GM12878 (cell line): ENCODE data around the gene ACTMAP. TPM values are rescaled to one million over a fixed set of nuclear protein-coding genes. Genes with fewer than 3 reads are reported as not detected.

Experiments
- BHLHE40 ChIP-seq, 2 experiments: fragments of 450-650 bp in 1 of 2; IDR thresholded peaks; 2 replicates each; pipeline ENCODE4 v1.6.1; 2011 to 2017; ENCODE audit warnings: low read depth in 2 of 2, borderline replicate concordance in 1 of 2, improper control_type of control experiment in 1 of 2, low read length in 1 of 2, mild to moderate bottlenecking in 1 of 2
- CREB1 ChIP-seq: IDR thresholded peaks from 2 replicates; pipeline ENCODE4 v1.6.1; 2012; ENCODE audit warnings: low read depth, mild to moderate bottlenecking, inconsistent platforms
- EGR1 ChIP-seq, 2 experiments: IDR thresholded peaks; 1 replicate in 1 of 2; 2 replicates in 1 of 2; pipeline ENCODE4 v1.6.1; 2011 to 2012; ENCODE audit warnings: low read depth in 2 of 2, low read length in 2 of 2, borderline replicate concordance in 1 of 2, mild to moderate bottlenecking in 1 of 2, moderate library complexity in 1 of 2
- FOS ChIP-seq: IDR thresholded peaks from 3 replicates; pipeline ENCODE4 v1.6.1; 2011; ENCODE audit warnings: borderline replicate concordance; ENCODE audit not compliant: insufficient read length; ENCODE audit errors: extremely low read depth
- LARP7 ChIP-seq: fragments of 450-650 bp; IDR thresholded peaks from 2 replicates; pipeline ENCODE4 v1.6.1; 2017; ENCODE audit warnings: mild to moderate bottlenecking
- MYB ChIP-seq: fragments of 150-350 bp; IDR thresholded peaks from 2 replicates; pipeline ENCODE4 v1.6.1; 2014; ENCODE audit warnings: mild to moderate bottlenecking, low read depth, low read length, borderline replicate concordance
- NFYB ChIP-seq: IDR thresholded peaks from 2 replicates; pipeline ENCODE4 v1.6.1; 2011; ENCODE audit warnings: low read depth, mild to moderate bottlenecking, low read length, improper control_type of control experiment, moderate library complexity; ENCODE audit not compliant: insufficient read depth
- PAX5 ChIP-seq: IDR thresholded peaks from 2 replicates; pipeline ENCODE4 v1.6.1; 2011; ENCODE audit warnings: low read depth, low read length, borderline replicate concordance
- RUNX3 ChIP-seq: IDR thresholded peaks from 2 replicates; pipeline ENCODE4 v1.6.1; 2012; ENCODE audit warnings: low read length, inconsistent platforms
- SIX5 ChIP-seq: IDR thresholded peaks from 2 replicates; pipeline ENCODE4 v1.6.1; 2011; ENCODE audit warnings: mild to moderate bottlenecking, low read depth, low read length, moderate library complexity; ENCODE audit not compliant: severe bottlenecking
- SMARCA5 ChIP-seq: fragments of 450-650 bp; IDR thresholded peaks from 2 replicates; pipeline ENCODE4 v1.6.1; 2017; ENCODE audit warnings: mild to moderate bottlenecking
- TAF1 ChIP-seq: IDR thresholded peaks from 2 replicates; pipeline ENCODE4 v1.6.1; 2011; ENCODE audit warnings: mild to moderate bottlenecking, low read depth, low read length, borderline replicate concordance
- ZSCAN29 ChIP-seq: fragments of 450-650 bp; IDR thresholded peaks from 2 replicates; pipeline ENCODE4 v1.6.1; 2017; ENCODE audit warnings: mild to moderate bottlenecking, moderate library complexity
- polyA plus RNA-seq, 11 experiments: library from polyadenylated mRNA; depleted of rRNA in 4 of 11; unstranded in 6 of 11; stranded (reverse) in 5 of 11; fragments of >200 nt; fragmentation: Nextera tagmentation in 4 of 11; fragmentation: Illumina TruSeq in 1 of 11; extraction: Ambion mirVana in 4 of 11; extraction: Trizol in 1 of 11; gene quantifications; 1 replicate in 1 of 11; 2 replicates in 10 of 11; pipeline versions ENCODE4 v1.2.1 to v1.2.3, GENCODE V29; 2011 to 2016; ENCODE audit warnings: inconsistent platforms in 2 of 11, missing spikeins in 2 of 11, low read depth in 1 of 11
- total RNA-seq, 4 experiments: library from RNA; depleted of rRNA in 3 of 4; stranded (reverse); fragments of >200 nt in 3 of 4; fragmentation: Illumina TruSeq in 1 of 4; extraction: Trizol in 1 of 4; gene quantifications; 2 replicates each; pipeline versions ENCODE4 v1.2.1 to v1.2.3, GENCODE V29; 2013 to 2021
- TF ChIP-seq, protein P1 (sequence below): fragments of 450-650 bp; IDR thresholded peaks from 2 replicates; pipeline ENCODE4 v1.6.1; 2017; ENCODE audit warnings: low read depth, mild to moderate bottlenecking, moderate library complexity
- TF ChIP-seq, protein P2 (sequence below): fragments of 450-650 bp; IDR thresholded peaks from 2 replicates; pipeline ENCODE4 v1.6.1; 2017; ENCODE audit warnings: antibody characterized with exemption, mild to moderate bottlenecking, moderate library complexity
- TF ChIP-seq, protein P3 (sequence below): fragments of 450-650 bp; IDR thresholded peaks from 2 replicates; pipeline ENCODE4 v1.6.1; 2017; ENCODE audit warnings: mild to moderate bottlenecking, low read depth, inconsistent platforms; ENCODE audit not compliant: poor library complexity, severe bottlenecking
- TF ChIP-seq, protein P4 (sequence below): fragments of 450-650 bp; IDR thresholded peaks from 2 replicates; pipeline ENCODE4 v1.6.1; 2017; ENCODE audit warnings: borderline replicate concordance

Gene ACTMAP
- total and polyA plus RNA-seq, 10 of the 15 experiments (the other 5 are each of a cell fraction or from before 2014, with no cell fraction given) = 3.0 to 26.2 (median 11.1) TPM

DNA sequence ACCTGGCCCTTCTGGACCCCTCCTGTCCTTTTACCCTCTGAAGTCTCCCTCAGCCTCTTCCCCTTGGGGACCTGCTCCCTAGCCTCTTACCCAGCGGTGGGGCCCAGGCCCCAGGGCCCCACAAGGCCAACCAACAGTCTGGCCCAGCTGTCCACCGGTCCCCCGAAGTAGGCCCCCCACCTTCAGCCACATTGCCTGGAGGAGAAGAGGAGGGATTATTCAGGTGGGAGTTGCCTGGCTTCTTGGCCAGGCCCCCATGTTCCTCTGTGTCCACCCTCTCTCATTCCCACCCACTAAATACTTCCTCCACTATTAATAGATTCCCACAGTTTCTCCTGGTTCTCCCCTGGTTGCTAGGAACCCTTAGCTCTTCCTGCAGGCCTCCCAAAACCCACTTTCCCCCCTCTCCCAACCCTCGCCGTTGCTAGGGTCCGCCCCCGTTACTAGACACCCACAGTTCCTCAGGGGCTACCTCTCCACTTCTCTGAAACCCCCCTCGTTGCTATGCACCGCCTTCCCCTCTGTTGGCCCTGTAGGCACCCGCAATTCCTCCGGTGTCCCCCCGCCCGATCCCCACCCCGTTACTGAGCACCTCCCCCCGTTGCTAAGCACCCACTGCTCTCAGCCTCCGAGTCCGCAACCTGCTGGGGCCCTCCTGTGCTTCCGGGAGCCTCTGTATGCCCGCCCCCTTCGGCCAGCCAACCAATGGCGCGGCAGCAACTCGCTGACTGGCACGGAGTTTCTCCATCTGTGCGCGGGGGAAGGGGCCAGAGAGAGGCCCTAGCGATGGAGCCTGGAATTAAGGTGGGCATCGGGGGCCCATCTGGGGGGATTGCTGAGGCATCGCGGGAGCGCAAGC, 35.6 kb downstream of the ACTMAP start (continued):
- TF ChIP-seq EGR1 (IDR thresholded peaks at IDR 0.05; ENCODE audit: borderline replicate concordance in 1 of 2, low read depth in 2 of 2, low read length in 2 of 2) (peak in 1 of 2 experiments; percentile 53; a peak in 1 of 3 replicates), SIX5 (no peak), TAF1 (no peak), SMARCA5 (no peak), BHLHE40 (IDR thresholded peaks at IDR 0.05; ENCODE audit: borderline replicate concordance in 1 of 2, low read depth in 2 of 2, low read length in 1 of 2) (peak in 1 of 2 experiments; percentile 18; a peak in 1 of 4 replicates), NFYB (peak; percentile 89), LARP7 (no peak), MYB (no peak), ZSCAN29 (no peak), RUNX3 (no peak), CREB1 (peak; percentile 61; the same call in 1 of the 2 replicates), PAX5 (no peak), FOS (no peak)
- TF ChIP-seq, protein P1, sequence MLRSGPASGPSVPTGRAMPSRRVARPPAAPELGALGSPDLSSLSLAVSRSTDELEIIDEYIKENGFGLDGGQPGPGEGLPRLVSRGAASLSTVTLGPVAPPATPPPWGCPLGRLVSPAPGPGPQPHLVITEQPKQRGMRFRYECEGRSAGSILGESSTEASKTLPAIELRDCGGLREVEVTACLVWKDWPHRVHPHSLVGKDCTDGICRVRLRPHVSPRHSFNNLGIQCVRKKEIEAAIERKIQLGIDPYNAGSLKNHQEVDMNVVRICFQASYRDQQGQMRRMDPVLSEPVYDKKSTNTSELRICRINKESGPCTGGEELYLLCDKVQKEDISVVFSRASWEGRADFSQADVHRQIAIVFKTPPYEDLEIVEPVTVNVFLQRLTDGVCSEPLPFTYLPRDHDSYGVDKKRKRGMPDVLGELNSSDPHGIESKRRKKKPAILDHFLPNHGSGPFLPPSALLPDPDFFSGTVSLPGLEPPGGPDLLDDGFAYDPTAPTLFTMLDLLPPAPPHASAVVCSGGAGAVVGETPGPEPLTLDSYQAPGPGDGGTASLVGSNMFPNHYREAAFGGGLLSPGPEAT = no peak
- TF ChIP-seq, protein P2, sequence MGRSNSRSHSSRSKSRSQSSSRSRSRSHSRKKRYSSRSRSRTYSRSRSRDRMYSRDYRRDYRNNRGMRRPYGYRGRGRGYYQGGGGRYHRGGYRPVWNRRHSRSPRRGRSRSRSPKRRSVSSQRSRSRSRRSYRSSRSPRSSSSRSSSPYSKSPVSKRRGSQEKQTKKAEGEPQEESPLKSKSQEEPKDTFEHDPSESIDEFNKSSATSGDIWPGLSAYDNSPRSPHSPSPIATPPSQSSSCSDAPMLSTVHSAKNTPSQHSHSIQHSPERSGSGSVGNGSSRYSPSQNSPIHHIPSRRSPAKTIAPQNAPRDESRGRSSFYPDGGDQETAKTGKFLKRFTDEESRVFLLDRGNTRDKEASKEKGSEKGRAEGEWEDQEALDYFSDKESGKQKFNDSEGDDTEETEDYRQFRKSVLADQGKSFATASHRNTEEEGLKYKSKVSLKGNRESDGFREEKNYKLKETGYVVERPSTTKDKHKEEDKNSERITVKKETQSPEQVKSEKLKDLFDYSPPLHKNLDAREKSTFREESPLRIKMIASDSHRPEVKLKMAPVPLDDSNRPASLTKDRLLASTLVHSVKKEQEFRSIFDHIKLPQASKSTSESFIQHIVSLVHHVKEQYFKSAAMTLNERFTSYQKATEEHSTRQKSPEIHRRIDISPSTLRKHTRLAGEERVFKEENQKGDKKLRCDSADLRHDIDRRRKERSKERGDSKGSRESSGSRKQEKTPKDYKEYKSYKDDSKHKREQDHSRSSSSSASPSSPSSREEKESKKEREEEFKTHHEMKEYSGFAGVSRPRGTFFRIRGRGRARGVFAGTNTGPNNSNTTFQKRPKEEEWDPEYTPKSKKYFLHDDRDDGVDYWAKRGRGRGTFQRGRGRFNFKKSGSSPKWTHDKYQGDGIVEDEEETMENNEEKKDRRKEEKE = no peak
- TF ChIP-seq, protein P3, sequence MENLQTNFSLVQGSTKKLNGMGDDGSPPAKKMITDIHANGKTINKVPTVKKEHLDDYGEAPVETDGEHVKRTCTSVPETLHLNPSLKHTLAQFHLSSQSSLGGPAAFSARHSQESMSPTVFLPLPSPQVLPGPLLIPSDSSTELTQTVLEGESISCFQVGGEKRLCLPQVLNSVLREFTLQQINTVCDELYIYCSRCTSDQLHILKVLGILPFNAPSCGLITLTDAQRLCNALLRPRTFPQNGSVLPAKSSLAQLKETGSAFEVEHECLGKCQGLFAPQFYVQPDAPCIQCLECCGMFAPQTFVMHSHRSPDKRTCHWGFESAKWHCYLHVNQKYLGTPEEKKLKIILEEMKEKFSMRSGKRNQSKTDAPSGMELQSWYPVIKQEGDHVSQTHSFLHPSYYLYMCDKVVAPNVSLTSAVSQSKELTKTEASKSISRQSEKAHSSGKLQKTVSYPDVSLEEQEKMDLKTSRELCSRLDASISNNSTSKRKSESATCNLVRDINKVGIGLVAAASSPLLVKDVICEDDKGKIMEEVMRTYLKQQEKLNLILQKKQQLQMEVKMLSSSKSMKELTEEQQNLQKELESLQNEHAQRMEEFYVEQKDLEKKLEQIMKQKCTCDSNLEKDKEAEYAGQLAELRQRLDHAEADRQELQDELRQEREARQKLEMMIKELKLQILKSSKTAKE = peak; percentile 2
- TF ChIP-seq, protein P4, sequence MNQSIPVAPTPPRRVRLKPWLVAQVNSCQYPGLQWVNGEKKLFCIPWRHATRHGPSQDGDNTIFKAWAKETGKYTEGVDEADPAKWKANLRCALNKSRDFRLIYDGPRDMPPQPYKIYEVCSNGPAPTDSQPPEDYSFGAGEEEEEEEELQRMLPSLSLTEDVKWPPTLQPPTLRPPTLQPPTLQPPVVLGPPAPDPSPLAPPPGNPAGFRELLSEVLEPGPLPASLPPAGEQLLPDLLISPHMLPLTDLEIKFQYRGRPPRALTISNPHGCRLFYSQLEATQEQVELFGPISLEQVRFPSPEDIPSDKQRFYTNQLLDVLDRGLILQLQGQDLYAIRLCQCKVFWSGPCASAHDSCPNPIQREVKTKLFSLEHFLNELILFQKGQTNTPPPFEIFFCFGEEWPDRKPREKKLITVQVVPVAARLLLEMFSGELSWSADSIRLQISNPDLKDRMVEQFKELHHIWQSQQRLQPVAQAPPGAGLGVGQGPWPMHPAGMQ = no peak
